Activated naive CD8-positive, alpha-beta T cell treated with anti-CD3 and anti-CD28 coated beads, Interleukin-2, amount 50 U/mL, for 24 hours (primary cell): Measurements from ENCODE around the gene PALLD.

Experiments
- ATAC-seq: fragments of 150-1000 bp; cut with Tn5 transposase; one replicate; pipeline ENCODE4 v1.10.0; 2021
- DNase-seq: peaks from one replicate; pipeline ENCODE4 v3.0.0; 2021
- H3K27ac Mint-ChIP-seq: one replicate; pipeline ENCODE4 v1.8.0; 2021; ENCODE audit warnings: mild to moderate bottlenecking, mixed read lengths
- H3K27me3 Mint-ChIP-seq: one replicate; pipeline ENCODE4 v1.8.0; 2021; ENCODE audit warnings: mixed read lengths
- H3K36me3 Mint-ChIP-seq: one replicate; pipeline ENCODE4 v1.8.0; 2021; ENCODE audit warnings: low read depth, mixed read lengths
- H3K4me1 Mint-ChIP-seq: one replicate; pipeline ENCODE4 v1.8.0; 2021; ENCODE audit warnings: mixed read lengths
- H3K4me3 Mint-ChIP-seq: one replicate; pipeline ENCODE4 v1.8.0; 2021; ENCODE audit warnings: mild to moderate bottlenecking, moderate library complexity, mixed read lengths
- H3K9me3 Mint-ChIP-seq: one replicate; pipeline ENCODE4 v1.8.0; 2021; ENCODE audit warnings: mixed read lengths

Gene PALLD

DNA sequence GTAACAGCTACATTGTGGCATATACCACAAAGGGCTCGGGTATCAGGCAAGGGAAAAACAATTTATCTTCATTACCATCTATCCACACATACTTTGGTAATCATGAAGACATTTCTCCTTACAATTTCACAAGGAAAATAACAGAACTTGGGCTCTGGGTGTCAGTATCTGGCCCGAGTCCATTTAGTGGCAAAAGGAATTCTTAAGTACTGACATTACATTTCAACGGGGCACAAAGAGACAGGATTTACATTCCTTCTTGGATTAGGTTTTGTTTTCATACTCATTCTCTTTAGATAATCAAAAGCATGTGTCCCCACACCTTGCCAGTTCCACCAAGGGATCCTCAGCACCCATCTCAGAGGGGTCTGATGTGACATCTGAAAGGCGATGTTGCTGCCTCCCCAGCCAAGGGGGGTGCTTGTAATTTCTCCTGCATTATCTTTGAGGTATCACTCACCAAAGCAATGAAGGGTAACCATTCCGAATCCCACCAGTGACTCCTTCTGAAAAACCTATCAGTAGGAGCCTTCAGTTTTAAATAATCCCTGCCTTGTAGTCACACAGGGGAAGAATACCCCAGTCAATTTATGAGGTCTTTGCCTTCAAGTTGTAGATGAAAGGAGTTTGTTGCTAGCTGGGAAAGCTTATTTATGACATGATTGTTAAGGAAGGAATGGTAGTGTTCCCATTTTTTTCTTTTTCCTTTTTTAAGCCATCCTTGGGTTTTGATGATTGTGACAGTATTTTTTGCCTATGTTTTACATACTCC, 118.6 kb downstream of the PALLD start:
- H3K4me3 Mint-ChIP-seq = no peak overlapping the region
- no peak for ATAC-seq
- H3K4me1 Mint-ChIP-seq = no peaks in the 10 kb centered on the region
- H3K27me3 Mint-ChIP-seq = peaks cover 7% of the 10 kb centered on the region
- H3K27ac Mint-ChIP-seq = no peak overlapping the region
- H3K9me3 Mint-ChIP-seq = no peaks in the 10 kb centered on the region
- H3K36me3 Mint-ChIP-seq = no peaks in the 10 kb centered on the region
- DNase-seq = no peak

DNA sequence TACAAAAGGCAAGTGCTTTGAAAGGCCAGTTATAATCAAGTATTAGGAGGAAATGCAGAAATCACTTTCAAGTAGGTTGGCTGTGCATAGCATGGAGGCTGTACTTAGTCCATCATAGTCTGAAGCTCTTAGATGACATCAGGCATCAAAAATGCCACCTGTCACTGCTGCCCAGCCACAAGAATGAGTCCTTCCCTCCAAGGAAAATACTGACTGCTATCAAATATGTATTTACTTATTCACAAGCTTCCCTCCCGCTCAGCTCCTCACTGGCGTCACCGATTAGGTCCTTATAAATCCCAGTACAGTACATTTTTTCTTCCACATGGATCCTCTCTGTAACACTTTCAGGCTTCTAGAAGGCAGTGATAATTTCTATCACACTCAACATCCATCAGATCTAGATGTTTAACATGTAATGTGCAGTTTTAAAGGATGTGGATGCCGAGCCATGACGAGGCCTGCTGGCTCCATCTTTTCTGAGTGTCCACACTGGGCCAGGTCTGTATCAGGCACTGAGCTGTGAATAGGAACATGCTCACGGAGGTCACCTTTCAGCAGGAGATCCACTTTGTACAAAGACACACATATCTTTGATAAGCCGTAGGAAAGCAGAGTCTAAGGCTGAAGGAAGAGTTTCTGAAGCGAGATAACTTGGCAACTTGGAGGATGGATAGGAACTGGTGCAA, 121.9 kb downstream of the PALLD start:
- ATAC-seq (no peak), DNase-seq (no peak)
- peaks cover 11% of the 10 kb centered on the region for H3K27me3 Mint-ChIP-seq
- H3K27ac Mint-ChIP-seq = no peak overlapping the region
- no peaks in the 10 kb centered on the region for H3K4me1 Mint-ChIP-seq
- H3K4me3 Mint-ChIP-seq = no peak overlapping the region
- no peaks in the 10 kb centered on the region for H3K9me3 Mint-ChIP-seq
- no peaks in the 10 kb centered on the region for H3K36me3 Mint-ChIP-seq

DNA sequence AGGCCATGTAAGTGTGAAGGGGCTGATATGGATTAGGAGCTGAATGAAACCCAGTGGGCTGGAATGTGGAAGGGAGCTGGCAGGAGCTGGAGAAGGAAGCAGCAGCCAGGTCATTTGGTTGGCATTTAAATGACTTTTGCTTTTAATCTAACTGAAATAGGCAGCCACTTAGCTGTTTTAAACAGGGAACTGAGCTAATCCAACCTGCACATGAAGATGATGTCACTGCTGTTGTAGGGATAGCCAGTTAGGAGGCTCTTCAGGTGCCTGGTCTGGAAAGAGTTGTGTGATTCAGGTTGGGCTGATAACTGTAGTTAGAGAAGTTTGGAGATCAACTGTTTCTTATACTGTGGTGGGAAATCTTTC, 122.4 kb downstream of the PALLD start:
- H3K27me3 Mint-ChIP-seq = peaks cover 11% of the 10 kb centered on the region
- ATAC-seq = no peak
- H3K9me3 Mint-ChIP-seq = no peaks in the 10 kb centered on the region

DNA sequence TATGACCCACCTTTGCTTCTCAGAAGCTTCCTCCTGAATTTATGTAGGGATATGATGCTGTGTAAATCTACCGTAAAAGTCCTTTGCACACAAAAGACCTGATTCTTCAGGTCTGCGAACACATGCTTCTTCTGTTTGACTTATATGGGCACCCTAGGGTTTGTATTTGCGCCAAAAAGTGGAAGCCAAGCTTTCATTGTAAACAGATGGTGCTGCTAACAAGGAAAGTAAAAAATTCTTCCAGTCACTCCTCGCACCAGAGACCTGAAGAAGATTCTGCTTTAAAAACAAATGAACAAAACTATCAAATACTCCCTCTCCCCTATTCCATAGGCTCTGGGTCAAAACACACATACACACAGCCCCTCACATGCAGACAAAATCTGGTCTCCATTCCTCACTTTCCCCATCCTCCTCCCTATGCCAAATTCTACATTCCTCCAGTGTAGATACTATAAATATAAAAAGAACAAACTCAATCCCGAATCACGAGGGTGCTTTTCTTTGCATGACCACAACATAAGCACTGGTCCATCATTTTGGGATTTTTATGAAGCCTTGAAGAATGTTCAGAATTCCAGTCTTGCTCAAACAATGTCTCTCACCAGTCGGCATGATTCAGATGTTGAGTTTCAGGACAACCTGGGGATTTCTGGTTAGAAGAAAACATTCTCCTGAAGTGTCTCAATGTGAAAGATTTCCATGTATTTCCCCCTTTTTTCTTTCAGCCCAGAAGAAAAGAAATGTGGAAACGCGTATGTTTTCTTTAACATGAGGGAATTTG, 125.1 kb downstream of the PALLD start:
- H3K4me3 Mint-ChIP-seq = no peak overlapping the region
- H3K27ac Mint-ChIP-seq = no peak overlapping the region
- peaks cover 17% of the 10 kb centered on the region for H3K27me3 Mint-ChIP-seq
- H3K4me1 Mint-ChIP-seq = no peaks in the 10 kb centered on the region
- no peaks in the 10 kb centered on the region for H3K36me3 Mint-ChIP-seq
- ATAC-seq (no peak), DNase-seq (no peak)
- no peaks in the 10 kb centered on the region for H3K9me3 Mint-ChIP-seq

More for the DNA sequence above, 122.4 kb downstream of the PALLD start:
- no peak overlapping the region for H3K4me3 Mint-ChIP-seq
- no peak overlapping the region for H3K27ac Mint-ChIP-seq
- H3K4me1 Mint-ChIP-seq = no peaks in the 10 kb centered on the region
- H3K36me3 Mint-ChIP-seq = no peaks in the 10 kb centered on the region
- DNase-seq = no peak

DNA sequence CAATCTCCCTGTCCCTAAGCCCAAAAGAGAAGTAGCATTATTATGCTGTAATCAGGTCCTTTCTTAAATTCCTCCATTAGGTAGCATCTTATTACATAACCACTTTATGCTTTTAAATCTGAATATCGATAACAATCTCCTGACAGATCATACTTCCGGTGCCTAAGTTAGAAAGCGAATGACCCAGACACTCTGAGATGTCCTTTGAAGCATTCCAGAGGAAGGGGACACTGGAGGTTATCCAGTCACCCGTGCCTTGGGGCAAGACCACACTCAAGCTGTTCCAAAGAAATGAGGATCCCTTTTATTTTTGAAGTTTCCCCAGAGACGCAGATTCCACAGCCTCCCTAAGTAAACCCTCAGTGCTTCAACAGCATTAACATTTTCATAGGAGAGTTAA, 125.7 kb downstream of the PALLD start:
- no peaks in the 10 kb centered on the region for H3K4me1 Mint-ChIP-seq
- H3K27me3 Mint-ChIP-seq = peaks cover 17% of the 10 kb centered on the region
- H3K27ac Mint-ChIP-seq = no peak overlapping the region
- no peak overlapping the region for H3K4me3 Mint-ChIP-seq
- no peaks in the 10 kb centered on the region for H3K9me3 Mint-ChIP-seq
- H3K36me3 Mint-ChIP-seq = no peaks in the 10 kb centered on the region
- ATAC-seq (no peak), DNase-seq (no peak)

DNA sequence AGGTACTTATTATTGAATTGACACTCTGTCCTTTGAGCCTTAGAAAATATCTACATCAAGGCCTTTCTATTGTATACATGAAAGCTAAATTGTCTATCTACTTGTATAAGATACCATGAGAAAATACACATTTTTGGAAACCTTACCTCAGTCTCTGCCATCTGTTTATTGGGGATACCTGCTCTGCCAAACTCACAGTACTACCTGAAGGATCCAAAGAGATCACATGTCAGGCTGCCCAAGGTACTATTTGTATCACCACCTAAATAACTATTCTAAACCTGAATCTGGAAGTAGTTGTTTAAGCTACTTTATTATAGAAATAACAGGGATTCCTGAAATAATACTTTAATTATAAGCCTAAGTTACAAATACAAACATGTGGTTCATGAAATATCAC, 126.2 kb downstream of the PALLD start:
- H3K9me3 Mint-ChIP-seq = no peaks in the 10 kb centered on the region
- no peaks in the 10 kb centered on the region for H3K36me3 Mint-ChIP-seq
- no peak overlapping the region for H3K4me3 Mint-ChIP-seq
- H3K4me1 Mint-ChIP-seq = no peaks in the 10 kb centered on the region
- DNase-seq (no peak), ATAC-seq (no peak)
- H3K27ac Mint-ChIP-seq = no peak overlapping the region
- H3K27me3 Mint-ChIP-seq = peaks cover 17% of the 10 kb centered on the region

DNA sequence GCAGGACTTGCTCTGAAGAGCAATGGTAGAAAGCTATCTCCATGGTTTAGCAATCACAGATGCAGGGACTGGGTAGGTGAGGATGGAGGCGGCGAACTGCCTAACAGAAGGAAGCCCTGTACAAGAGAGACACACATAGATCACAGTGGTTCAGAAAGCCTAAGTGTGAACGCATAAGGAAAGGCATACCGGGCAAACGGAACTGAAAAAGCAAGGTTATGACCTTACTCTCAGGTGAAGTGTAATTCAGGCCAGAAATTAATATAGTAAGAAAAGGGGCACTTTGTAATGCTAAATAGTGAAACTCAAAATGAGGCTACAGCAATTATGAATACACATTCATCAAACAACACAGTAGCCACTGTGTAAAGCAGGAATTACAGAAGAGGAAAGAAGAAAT, 126.6 kb downstream of the PALLD start:
- ATAC-seq (no peak), DNase-seq (no peak)
- H3K4me3 Mint-ChIP-seq = no peak overlapping the region
- H3K36me3 Mint-ChIP-seq = no peaks in the 10 kb centered on the region
- H3K27me3 Mint-ChIP-seq = peaks cover 20% of the 10 kb centered on the region
- no peak overlapping the region for H3K27ac Mint-ChIP-seq
- H3K9me3 Mint-ChIP-seq = no peaks in the 10 kb centered on the region
- no peaks in the 10 kb centered on the region for H3K4me1 Mint-ChIP-seq

DNA sequence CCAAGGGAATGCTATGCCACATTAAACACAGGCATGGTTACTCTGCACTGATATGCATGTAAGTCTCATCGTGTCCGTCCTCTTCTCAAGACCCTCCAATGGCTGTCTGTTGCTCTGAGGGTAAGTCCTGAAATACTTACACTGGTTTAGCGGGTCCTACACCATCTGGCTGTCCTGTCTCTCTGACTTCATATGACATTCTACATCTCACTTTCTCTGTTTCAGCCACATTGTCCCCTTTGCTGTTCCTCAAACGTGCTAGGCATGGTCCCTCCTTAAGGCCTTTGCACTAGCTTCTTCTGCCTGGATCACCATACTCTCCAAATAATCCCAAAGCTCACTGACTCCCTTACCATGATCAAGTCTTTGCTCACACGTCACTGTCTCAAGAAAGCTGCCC, 131.4 kb downstream of the PALLD start:
- H3K4me3 Mint-ChIP-seq = no peak overlapping the region
- ATAC-seq (no peak), DNase-seq (no peak)
- H3K36me3 Mint-ChIP-seq = no peaks in the 10 kb centered on the region
- H3K4me1 Mint-ChIP-seq = peaks cover 9% of the 10 kb centered on the region
- H3K27me3 Mint-ChIP-seq = peaks cover 50% of the 10 kb centered on the region
- no peak overlapping the region for H3K27ac Mint-ChIP-seq
- no peaks in the 10 kb centered on the region for H3K9me3 Mint-ChIP-seq

DNA sequence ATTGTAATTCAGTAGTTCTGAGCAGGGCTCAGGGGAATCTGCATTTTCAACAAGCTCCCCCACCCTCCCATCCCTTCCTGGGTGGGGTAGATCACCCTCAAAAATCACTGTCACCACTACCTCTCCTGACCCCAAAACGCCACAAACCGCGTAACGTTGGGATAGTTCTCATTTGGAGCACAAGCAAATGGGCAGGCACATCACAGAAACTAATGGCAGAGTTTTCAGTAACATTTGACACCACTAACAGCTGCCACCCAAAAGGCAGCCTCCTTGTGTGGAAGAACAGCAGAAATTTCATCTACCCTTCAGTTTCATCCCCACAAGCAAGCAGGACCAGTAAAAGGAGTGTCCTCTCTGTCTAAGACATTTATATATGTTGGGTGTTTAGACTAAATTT, 132.7 kb downstream of the PALLD start:
- H3K4me1 Mint-ChIP-seq = peaks cover 11% of the 10 kb centered on the region
- H3K36me3 Mint-ChIP-seq = no peaks in the 10 kb centered on the region
- ATAC-seq = no peak
- DNase-seq = no peak
- no peaks in the 10 kb centered on the region for H3K9me3 Mint-ChIP-seq
- H3K27ac Mint-ChIP-seq = no peak overlapping the region
- no peak overlapping the region for H3K4me3 Mint-ChIP-seq
- peaks cover 61% of the 10 kb centered on the region for H3K27me3 Mint-ChIP-seq

DNA sequence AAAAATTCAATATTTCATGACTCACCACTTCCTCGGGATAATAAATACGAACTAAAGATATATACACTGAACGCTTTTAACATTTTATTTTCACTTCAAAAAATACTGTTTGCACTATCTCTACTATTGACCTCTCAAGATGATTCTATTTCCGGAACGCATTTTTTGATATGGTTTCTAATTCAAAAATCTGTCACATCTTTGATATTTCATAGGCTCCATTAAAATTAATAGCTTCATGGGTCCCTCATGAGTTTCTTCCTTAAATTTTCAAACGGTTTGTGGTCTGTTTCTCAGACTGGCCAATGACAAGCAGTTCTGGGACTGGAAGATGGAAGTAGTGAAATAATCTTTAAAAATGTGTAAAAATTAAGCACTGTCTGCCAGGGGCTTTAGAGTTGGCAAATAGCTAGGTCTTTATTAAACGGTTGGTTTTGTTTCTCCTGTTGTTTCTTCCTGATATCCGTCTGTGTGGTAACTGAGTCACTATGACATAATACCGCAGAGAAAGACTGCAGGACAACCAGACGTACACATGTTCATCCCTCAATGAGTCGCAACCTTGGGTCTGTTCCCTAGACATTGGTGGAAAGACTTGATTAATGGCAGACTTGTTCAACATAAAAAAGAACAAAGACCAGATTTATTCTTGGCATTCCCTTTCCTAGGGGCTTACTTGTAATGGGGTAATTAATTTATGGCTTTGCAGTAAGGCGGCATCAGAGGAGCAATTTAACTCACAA, 133.8 kb downstream of the PALLD start:
- H3K36me3 Mint-ChIP-seq = no peaks in the 10 kb centered on the region
- DNase-seq = no peak

DNA sequence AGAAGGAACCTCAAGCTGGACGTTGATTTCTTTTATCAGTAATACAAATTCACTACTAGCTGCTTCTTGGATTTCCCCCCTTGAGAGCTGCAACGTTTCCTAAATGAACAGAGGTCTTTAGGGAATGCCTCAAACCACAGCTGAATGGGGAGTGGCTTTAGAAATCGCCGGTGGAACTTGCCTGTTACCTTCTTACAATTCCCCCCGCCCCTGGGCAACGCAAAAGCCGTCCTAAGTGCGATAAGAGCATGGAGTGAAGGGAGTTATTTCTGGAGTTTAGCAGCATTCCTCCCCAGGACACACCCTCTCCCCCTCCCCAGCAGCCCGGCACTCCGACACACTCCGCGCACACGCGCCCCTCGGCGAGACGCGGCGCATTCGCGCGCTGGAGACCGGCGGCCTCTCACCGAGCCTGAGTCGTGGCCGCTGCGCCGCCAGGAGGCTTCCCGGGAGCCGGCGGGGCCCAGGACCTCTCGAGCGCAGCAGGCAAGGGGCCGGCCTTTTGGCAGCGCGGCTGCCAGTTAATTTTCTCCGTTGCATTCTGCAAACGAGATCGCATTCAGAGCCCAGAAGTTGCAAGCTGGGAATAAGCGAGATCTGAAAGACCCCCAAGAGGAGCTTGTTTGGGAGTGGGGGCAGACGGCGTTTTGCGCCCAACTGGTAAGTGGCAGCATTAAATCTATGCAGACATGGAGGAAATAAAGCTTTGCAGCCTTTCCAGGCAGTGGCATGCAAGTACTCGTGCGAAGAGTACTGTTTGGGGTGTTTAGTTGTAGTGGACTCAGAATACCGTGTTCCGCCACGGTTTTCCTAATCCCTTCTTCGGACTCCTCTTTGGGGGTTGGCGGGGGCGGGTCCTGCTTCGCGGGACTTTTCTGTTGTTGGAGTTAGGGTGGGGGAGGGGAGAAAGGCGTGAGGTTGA, 134.7 kb downstream of the PALLD start:
- H3K9me3 Mint-ChIP-seq = no peaks in the 10 kb centered on the region
- peak; percentile 15 for DNase-seq
- peak; percentile 72 for ATAC-seq
- peaks cover 71% of the 10 kb centered on the region for H3K27me3 Mint-ChIP-seq
- no peak overlapping the region for H3K27ac Mint-ChIP-seq
- H3K4me3 Mint-ChIP-seq = peak overlapping the region; percentile 22
- no peaks in the 10 kb centered on the region for H3K36me3 Mint-ChIP-seq
- H3K4me1 Mint-ChIP-seq = peaks cover 11% of the 10 kb centered on the region

More for the DNA sequence above, 133.8 kb downstream of the PALLD start:
- no peak overlapping the region for H3K4me3 Mint-ChIP-seq
- no peak overlapping the region for H3K27ac Mint-ChIP-seq
- no peak for ATAC-seq
- H3K27me3 Mint-ChIP-seq = peaks cover 69% of the 10 kb centered on the region
- H3K4me1 Mint-ChIP-seq = peaks cover 11% of the 10 kb centered on the region
- H3K9me3 Mint-ChIP-seq = no peaks in the 10 kb centered on the region

DNA sequence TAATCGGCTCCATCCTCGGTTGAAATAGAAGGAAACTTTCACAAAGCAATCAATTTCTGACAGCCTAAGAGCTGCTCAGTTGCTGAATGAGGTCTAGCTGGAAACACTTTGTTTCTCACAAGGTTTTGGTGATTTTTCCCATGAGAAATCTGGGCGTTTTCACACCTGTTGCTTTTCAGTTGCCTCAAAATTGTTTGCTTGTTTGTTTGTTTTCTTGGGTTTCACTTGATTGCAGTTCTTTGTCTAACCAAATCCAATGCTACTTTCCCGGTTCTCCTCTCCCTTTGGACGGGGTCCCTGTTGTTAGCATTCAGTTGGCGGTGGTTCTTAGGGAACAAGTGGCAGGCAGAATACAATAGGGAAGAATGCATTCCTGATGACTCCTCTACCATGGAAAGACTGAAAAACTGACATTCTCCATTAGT, 135.5 kb downstream of the PALLD start:
- Mint-ChIP-seq H3K36me3 (no peaks in the 10 kb centered on the region), H3K27ac (no peak overlapping the region), H3K4me1 (peaks cover 11% of the 10 kb centered on the region), H3K4me3 (peak overlapping the region; percentile 22), H3K9me3 (no peaks in the 10 kb centered on the region), H3K27me3 (peaks cover 68% of the 10 kb centered on the region)
- ATAC-seq (no peak), DNase-seq (no peak)

DNA sequence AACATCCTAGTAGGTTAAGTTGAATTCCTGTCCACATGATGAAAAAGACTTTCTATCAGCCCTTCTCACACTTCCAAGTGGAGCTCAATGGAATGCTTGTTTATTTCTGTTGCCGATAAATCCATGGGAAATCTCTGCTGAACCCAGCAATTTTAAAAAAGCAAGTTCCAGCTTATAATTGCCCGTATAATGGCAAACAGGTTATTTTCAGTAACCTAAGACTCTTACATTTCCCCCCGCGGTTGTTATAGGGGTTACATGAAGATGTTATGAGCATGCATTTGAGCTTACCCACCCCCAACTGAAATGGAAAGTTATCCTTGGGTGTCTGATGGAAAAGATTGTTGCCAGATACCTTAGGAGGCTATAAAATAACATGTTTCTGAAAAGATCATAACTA, 136.2 kb downstream of the PALLD start:
- no peak for DNase-seq
- no peaks in the 10 kb centered on the region for H3K36me3 Mint-ChIP-seq
- ATAC-seq = no peak
- H3K27me3 Mint-ChIP-seq = peaks cover 68% of the 10 kb centered on the region
- no peak overlapping the region for H3K27ac Mint-ChIP-seq
- H3K4me1 Mint-ChIP-seq = peaks cover 11% of the 10 kb centered on the region
- H3K4me3 Mint-ChIP-seq = no peak overlapping the region
- no peaks in the 10 kb centered on the region for H3K9me3 Mint-ChIP-seq
